B cell (primary cell): Measurements from ENCODE around the gene FAM76A.

ENCODE experiments used
- CTCF ChIP-seq: fragments of 200-600 bp; IDR thresholded peaks from one replicate; pipeline ENCODE4 v1.8.0; 2022; ENCODE audit warnings: antibody characterized with exemption, mild to moderate bottlenecking
- EZH2 ChIP-seq: IDR thresholded peaks from 2 replicates; pipeline ENCODE4 v1.6.1; 2012; ENCODE audit warnings: borderline replicate concordance, low read depth, mild to moderate bottlenecking, moderate library complexity, low read length; ENCODE audit not compliant: insufficient read depth, poor library complexity, severe bottlenecking

GRCh38 chr1:27774654-27775053 is 48.9 kb downstream of the FAM76A start:
- TF ChIP-seq CTCF: no peak
- no peak for TF ChIP-seq EZH2
